Bronchial epithelial cell (primary cell): ENCODE measurements around the gene AS3MT. TPM values are rescaled to one million over a fixed set of nuclear protein-coding genes. Genes with fewer than 3 reads are reported as not detected.
A peak's percentile ranks its signal among the peaks of the same experiment; 100 is the strongest.

Source experiments
- DNase-seq: peaks from one replicate; pipeline ENCODE4 v3.0.0-alpha.2; 2010; ENCODE audit warnings: low read depth
- FAIRE-seq: peaks from 2 replicates; lab custom pipeline; 2011; peaks lifted over from hg19 to GRCh38; lab: Jason Lieb, UNC
- H3K27me3 ChIP-seq: 2 replicates; pipeline ENCODE4 v1.5.1; 2011; ENCODE audit warnings: low read length; ENCODE audit not compliant: control insufficient read depth, insufficient read depth
- H3K36me3 ChIP-seq: 2 replicates; pipeline ENCODE4 v1.5.1; 2011; ENCODE audit warnings: low read length; ENCODE audit not compliant: control insufficient read depth, insufficient read depth
- H3K4me3 ChIP-seq: 2 replicates; pipeline ENCODE4 v1.5.1; 2011; ENCODE audit warnings: mild to moderate bottlenecking, low read depth, low read length, control low read depth
- CTCF ChIP-seq: IDR thresholded peaks from 2 replicates; pipeline ENCODE4 v1.5.1; 2011; ENCODE audit warnings: mild to moderate bottlenecking, moderate library complexity, low read length, control low read depth, inconsistent platforms; ENCODE audit not compliant: insufficient read depth, severe bottlenecking
- total RNA-seq: library from RNA; depleted of rRNA; stranded (reverse); fragments of >200 nt; gene quantifications from 2 replicates; pipeline ENCODE4 v1.2.1, GENCODE V29; 2014

The AS3MT gene
- total RNA-seq, 1 donor from 2014 or later = 2.1 TPM

DNA sequence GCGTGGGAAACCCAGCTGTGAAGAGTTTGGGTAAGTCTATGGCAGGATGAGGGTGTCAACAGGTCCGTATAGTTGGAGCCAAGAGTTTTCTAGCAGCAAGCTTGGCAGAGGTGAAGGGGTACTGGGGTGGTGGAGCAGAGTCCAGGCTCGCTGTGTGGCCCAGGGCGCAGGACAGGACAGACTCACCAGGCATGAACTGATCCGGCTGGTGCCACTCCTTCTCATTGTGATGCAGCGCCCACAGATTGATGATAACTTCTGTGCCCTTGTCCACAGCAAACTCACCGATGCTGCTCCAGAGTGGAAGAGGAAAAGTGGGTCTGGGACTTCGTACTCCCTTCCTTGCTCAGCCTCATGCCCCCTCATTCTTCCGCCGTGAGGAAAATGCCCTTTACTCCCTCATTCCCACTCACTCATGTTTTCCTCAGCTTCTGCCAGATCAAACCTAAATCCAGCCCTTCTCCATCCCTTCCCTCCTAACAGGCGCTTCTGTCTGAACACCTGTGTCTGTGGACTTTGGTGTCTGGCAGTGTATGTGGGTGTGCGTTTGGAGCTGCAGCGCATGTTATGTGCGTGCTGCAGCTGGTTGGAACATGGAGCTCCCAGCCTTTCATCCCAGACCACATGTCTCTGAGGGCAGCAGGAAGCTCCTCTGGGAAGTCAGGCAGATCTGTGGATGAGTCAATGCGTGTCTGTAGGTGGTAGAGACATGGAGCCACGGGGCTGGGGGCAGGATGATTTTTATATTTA, 37.8 kb upstream of the AS3MT start:
- H3K27me3 ChIP-seq = no peaks in the 10 kb centered on the region
- H3K36me3 ChIP-seq = no peaks in the 10 kb centered on the region
- no peak overlapping the region for H3K4me3 ChIP-seq
- no peak for FAIRE-seq
- no peak for TF ChIP-seq CTCF
- DNase-seq = no peak

DNA sequence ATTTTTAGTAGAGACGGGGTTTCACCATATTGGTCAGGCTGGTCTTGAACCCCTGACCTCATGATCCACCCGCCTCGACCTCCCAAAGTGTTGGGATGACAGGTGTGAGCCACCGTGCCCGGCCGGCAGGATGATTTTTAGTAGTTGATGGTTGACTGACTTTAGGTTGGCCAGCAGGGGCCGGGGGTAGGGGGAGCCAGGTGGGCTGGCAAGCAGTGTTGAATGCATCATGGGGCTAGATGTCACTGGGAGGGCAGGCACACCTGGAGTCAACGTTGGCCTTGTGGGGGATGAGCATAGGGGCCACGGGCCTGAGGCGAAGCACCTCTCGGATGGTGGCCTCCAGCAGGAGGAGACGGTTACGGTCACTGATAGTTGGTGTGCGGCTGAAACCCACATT, 37.0 kb upstream of the AS3MT start:
- Histone ChIP-seq H3K27me3 (no peaks in the 10 kb centered on the region), H3K4me3 (no peak overlapping the region), H3K36me3 (no peaks in the 10 kb centered on the region)
- no peak for DNase-seq
- TF ChIP-seq CTCF = no peak
- FAIRE-seq = peak; percentile 81

GRCh38 chr10:102832987-102833386, 36.3 kb upstream of the AS3MT start:
- Histone ChIP-seq H3K4me3 (no peak overlapping the region), H3K27me3 (no peaks in the 10 kb centered on the region), H3K36me3 (no peaks in the 10 kb centered on the region)
- FAIRE-seq (no peak), DNase-seq (no peak)
- TF ChIP-seq CTCF = no peak

DNA sequence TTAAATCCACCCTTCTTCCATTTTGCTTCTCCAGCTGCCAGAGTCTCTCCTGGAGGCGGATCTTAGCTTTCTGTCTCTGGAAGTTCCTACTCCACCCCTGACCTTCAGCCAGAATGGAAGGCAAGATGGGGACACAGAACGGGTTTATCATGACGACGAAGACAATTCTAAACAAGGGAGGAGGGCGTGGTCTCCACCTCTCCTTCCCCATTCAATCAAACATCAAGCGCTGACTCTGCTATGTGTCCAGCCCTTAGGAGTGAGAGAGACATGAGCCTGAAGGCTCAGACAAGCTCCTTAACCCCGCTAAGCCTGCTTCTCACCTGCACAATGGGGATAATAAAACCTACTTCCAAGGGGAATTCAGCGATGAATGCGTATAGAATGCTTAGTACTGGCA, 35.1 kb upstream of the AS3MT start:
- no peaks in the 10 kb centered on the region for H3K27me3 ChIP-seq
- H3K36me3 ChIP-seq = no peaks in the 10 kb centered on the region
- TF ChIP-seq CTCF = no peak
- DNase-seq = no peak
- no peak for FAIRE-seq
- no peak overlapping the region for H3K4me3 ChIP-seq

GRCh38 chr10:102835007-102835482, 34.2 kb upstream of the AS3MT start:
- FAIRE-seq = no peak
- peak; percentile 92 for TF ChIP-seq CTCF
- peak; percentile 63 for DNase-seq
- H3K4me3 ChIP-seq = no peak overlapping the region
- no peaks in the 10 kb centered on the region for H3K36me3 ChIP-seq
- H3K27me3 ChIP-seq = no peaks in the 10 kb centered on the region
